Fibroblast of villous mesenchyme (primary cell): ENCODE measurements around the gene ASXL2. TPM values are rescaled to one million over a fixed set of nuclear protein-coding genes. Genes with fewer than 3 reads are reported as not detected.

Source experiments
- DNase-seq: peaks from one replicate; pipeline ENCODE4 v3.0.0-alpha.2; 2010; ENCODE audit warnings: low read depth
- H3K4me3 ChIP-seq: 2 replicates; pipeline ENCODE4 v1.5.1; 2011; ENCODE audit warnings: low read depth, mild to moderate bottlenecking, low read length
- total RNA-seq: library from RNA; depleted of rRNA; stranded (reverse); fragments of >200 nt; gene quantifications from 2 replicates; pipeline ENCODE4 v1.2.3, GENCODE V29; 2012
- TF ChIP-seq, protein P1 (sequence below): IDR thresholded peaks from 2 replicates; pipeline ENCODE4 v1.5.1; 2012; ENCODE audit warnings: low read depth, mild to moderate bottlenecking, low read length; ENCODE audit not compliant: insufficient read depth

The ASXL2 gene
- total RNA-seq, 1 donor = 13.8 TPM

DNA sequence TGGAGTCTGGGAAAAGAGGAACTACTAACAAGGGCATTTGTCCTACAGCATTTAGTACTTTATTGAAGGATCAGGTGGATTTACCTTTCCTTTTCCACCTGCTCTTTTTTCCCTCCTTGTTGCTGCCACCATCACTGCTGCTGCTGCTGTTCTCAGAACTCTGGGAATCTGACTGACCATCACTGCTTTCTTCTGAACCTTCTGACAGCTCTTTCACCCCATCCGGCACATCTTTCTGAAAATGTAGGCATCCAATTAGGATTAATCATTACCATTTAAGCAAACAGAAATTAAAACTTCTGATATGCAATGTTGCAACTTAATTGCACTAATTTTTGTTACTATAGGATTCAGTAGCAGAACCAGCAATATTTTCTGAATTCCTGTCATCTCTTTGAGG is 79.0 kb downstream of the ASXL2 start:
- TF ChIP-seq, protein P1, sequence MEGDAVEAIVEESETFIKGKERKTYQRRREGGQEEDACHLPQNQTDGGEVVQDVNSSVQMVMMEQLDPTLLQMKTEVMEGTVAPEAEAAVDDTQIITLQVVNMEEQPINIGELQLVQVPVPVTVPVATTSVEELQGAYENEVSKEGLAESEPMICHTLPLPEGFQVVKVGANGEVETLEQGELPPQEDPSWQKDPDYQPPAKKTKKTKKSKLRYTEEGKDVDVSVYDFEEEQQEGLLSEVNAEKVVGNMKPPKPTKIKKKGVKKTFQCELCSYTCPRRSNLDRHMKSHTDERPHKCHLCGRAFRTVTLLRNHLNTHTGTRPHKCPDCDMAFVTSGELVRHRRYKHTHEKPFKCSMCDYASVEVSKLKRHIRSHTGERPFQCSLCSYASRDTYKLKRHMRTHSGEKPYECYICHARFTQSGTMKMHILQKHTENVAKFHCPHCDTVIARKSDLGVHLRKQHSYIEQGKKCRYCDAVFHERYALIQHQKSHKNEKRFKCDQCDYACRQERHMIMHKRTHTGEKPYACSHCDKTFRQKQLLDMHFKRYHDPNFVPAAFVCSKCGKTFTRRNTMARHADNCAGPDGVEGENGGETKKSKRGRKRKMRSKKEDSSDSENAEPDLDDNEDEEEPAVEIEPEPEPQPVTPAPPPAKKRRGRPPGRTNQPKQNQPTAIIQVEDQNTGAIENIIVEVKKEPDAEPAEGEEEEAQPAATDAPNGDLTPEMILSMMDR = no peak
- DNase-seq = no peak

DNA sequence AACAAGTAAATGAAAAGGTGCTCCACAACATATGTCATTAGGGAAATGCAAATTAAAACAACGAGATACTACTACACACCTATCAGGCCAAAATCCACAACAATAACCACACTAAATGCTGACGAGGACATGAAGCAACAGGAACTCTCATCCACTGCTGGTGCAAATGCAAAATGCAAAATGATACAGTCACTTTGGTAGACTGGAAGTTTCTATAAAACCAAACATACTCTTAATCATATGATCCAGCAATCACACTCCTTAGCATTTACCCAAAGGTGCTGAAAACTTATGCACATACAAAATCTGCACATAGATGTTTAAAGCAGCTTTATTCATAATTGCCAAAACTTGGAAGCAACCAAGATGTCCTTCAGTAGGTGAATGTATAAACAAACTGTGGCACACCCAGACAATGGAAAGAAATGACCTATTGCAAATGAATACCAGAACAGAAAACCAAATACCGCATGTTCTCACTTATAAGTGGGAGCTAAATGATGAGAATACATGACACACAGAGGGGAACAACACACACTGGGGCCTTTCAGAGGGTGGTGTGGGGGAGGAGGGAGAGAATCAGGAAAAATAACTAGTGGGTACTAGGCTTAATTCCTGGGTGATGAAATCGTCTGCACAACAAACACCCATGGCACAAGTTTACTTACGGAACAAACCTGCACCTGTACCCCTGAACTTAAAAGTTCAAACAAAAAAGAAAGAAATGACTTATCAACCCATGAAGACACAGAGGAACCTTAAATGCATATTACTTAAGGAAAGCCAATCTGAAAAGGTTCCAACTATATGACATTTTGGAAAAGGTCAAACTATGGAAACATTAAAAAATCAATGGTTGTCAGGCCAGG is 80.4 kb downstream of the ASXL2 start:
- no peak overlapping the region for H3K4me3 ChIP-seq
- TF ChIP-seq, protein P1 = no peak
- no peak for DNase-seq

More for the DNA sequence above, 79.0 kb downstream of the ASXL2 start:
- no peak overlapping the region for H3K4me3 ChIP-seq

DNA sequence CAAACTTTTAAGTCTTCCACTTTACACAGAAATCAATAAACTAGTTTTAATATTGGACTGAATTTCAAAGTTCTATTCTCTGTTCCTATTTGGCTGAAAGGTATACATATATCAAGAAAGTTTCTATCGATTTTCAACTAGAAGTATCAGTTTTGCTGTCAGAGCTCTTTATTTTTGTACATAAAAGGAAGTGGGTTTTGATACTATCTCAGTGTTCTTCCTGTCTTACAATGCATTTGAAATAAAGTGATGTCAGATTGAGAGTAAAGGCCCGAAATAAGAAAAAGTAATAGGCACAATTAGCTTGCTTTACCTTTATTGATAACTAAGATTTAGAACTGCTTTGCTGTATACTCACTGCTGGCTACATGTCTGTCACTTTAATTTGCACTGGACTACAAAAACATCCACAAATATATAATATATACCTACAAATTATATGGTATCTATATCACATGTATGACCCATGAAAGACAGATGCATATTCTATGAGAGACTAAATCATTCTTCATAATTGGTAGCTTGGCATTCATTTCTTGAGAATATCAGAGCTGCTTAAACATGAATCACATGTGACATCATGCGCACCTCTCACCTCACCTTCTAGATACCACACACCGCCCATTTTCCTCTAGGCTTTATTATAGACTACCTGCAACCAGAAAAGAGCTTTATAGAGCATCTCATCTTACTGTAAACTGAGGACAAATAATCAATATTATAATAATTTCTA is 83.6 kb downstream of the ASXL2 start:
- TF ChIP-seq, protein P1 = no peak
- no peak for DNase-seq
- no peak overlapping the region for H3K4me3 ChIP-seq

DNA sequence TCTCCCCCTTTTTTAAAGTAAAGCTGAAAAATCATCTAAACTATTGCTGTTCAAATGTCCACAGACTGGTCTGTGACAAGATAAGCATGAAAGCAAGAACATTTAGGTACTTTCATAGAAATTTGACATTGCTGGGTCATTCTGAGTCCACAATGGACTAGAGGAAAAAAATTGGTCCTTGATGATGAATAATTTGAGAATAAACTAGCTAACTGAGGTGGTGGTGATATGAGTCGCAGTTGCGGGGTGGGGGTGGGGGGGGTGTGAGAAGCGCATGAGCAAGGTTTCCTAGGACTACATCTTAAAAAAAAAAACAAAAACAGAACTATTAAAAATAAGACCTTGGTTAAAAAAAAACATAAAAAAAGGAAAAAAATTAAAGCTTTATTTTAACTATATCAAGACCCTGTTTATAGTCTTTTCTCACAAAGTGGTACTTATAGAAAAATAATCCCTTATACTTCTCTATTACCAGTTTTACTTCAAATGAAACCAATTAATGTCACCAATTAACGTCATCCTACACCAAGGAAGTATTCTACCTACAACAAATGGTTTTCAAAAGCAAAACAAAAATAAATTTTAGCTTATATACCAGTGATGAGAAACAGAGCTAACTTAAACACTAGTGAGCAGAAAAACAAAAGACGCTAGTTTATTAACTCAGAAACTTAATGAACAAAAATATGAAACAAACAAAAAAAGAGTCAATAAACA is 88.1 kb downstream of the ASXL2 start:
- TF ChIP-seq, protein P1 = no peak
- no peak for DNase-seq

DNA sequence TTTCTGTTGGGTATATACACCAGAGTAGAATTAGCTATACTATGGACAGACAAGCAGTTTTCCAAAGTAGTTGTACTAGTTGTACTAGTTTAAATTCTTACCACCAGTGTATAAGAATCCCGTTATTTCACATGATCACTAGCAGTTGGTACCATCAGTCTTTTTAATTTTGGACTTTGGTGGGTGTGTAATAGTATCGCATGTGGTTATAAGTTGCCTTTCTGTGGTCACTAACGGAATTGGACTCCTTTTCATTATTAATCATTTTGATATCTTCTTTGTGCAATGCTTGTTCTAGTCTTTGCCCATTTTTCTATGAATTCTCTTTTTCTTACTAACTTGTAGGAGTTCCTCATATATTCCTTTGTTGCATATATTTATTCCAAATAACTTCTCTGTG is 89.8 kb downstream of the ASXL2 start:
- TF ChIP-seq, protein P1 = no peak
- no peak for DNase-seq
- H3K4me3 ChIP-seq = no peak overlapping the region

More for the DNA sequence above, 88.1 kb downstream of the ASXL2 start:
- H3K4me3 ChIP-seq = no peak overlapping the region

DNA sequence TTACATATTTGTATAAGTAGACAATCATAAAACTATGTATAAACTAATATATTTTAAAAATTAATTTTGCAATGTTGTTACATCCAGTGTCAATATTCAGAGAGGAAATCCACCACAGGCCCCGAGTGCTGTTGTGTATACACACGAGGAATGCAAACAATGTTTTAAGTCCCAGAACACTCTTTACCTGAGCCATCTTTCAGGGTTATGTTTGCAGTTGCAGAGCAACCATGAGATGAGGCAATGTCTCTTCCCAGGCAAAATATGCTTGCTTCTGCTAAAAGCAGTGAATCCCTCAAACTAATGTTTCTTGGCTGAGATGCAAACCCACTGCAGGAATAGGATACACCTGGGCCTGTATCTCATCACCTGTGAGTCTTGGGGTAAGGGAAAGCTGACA is 91.3 kb downstream of the ASXL2 start:
- DNase-seq = peak; percentile 6
- H3K4me3 ChIP-seq = no peak overlapping the region
- TF ChIP-seq, protein P1 = no peak
